ENCODE data around the gene PAK4. TPM values are rescaled to one million over a fixed set of nuclear protein-coding genes. Genes with fewer than 3 reads are reported as not detected.

PAK4 gene
- total RNA-seq, 1 experiment from 2014 or later: 1.7 TPM

GRCh38 chr19:39171479-39172465 is 46.2 kb downstream of the PAK4 start:
- no peak overlapping the region for H3K4me3 ChIP-seq (ENCODE audit: low read length)
- H3K79me2 ChIP-seq (ENCODE audit: low read length): no peaks in the 10 kb centered on the region
- H3K9ac ChIP-seq (ENCODE audit: low read length): no peak overlapping the region
- H4K20me1 ChIP-seq (ENCODE audit: insufficient read depth, low read depth, low read length): no peaks in the 10 kb centered on the region
- no peak for DNase-seq
- H3K4me2 ChIP-seq (ENCODE audit: low read depth, low read length, poor library complexity, severe bottlenecking): no peak overlapping the region
- no peaks in the 10 kb centered on the region for H3K4me1 ChIP-seq (ENCODE audit: low read length)
- H2AFZ ChIP-seq (ENCODE audit: low read length): no peak overlapping the region
- no peaks in the 10 kb centered on the region for H3K27me3 ChIP-seq (ENCODE audit: low read length)
- H3K9me3 ChIP-seq (ENCODE audit: low read length): no peaks in the 10 kb centered on the region
- no peaks in the 10 kb centered on the region for H3K36me3 ChIP-seq (ENCODE audit: insufficient read depth, low read length)
- H3K27ac ChIP-seq (ENCODE audit: low read length): no peak overlapping the region
- H3K9me2 ChIP-seq (replicated peaks; ENCODE audit: insufficient read depth, low read length): no peaks in the 10 kb centered on the region

DNA sequence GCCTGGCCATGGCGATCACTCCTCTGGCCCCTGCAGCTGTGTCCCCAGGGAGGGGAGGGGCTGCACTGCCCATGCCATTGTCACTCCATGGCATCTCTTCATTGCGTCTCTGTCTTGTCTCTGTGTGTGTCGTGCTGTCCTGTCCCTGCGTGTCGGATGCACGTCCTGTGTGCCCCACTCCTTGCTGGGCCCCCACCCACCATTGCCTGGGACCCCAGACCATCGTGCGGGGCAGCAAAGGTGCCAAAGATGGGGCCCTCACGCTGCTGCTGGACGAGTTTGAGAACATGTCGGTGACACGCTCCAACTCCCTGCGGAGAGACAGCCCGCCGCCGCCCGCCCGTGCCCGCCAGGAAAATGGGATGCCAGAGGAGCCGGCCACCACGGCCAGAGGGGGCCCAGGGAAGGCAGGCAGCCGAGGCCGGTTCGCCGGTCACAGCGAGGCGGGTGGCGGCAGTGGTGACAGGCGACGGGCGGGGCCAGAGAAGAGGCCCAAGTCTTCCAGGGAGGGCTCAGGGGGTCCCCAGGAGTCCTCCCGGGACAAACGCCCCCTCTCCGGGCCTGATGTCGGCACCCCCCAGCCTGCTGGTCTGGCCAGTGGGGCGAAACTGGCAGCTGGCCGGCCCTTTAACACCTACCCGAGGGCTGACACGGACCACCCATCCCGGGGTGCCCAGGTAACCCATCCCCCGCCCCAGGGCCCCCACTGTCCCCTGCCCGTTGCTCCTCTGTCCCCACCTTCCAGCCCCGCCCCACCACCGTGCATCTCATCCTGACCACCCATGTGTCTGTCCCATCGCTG is 47.3 kb downstream of the PAK4 start:
- Histone ChIP-seq H3K27ac (ENCODE audit: low read length) (no peak overlapping the region), H3K79me2 (ENCODE audit: low read length) (no peaks in the 10 kb centered on the region), H4K20me1 (ENCODE audit: insufficient read depth, low read depth, low read length) (no peaks in the 10 kb centered on the region), H2AFZ (ENCODE audit: low read length) (no peak overlapping the region), H3K4me1 (ENCODE audit: low read length) (no peaks in the 10 kb centered on the region), H3K4me3 (ENCODE audit: low read length) (no peak overlapping the region), H3K4me2 (ENCODE audit: low read depth, low read length, poor library complexity, severe bottlenecking) (no peak overlapping the region), H3K36me3 (ENCODE audit: insufficient read depth, low read length) (no peaks in the 10 kb centered on the region), H3K9me2 (replicated peaks; ENCODE audit: insufficient read depth, low read length) (no peaks in the 10 kb centered on the region), H3K27me3 (ENCODE audit: low read length) (no peaks in the 10 kb centered on the region), H3K9ac (ENCODE audit: low read length) (no peak overlapping the region), H3K9me3 (ENCODE audit: low read length) (no peaks in the 10 kb centered on the region)
- DNase-seq: no peak

GRCh38 chr19:39173502-39173991 is 48.0 kb downstream of the PAK4 start:
- Histone ChIP-seq H3K4me1 (ENCODE audit: low read length) (no peaks in the 10 kb centered on the region), H3K27ac (ENCODE audit: low read length) (no peak overlapping the region), H3K36me3 (ENCODE audit: insufficient read depth, low read length) (no peaks in the 10 kb centered on the region), H3K9me2 (replicated peaks; ENCODE audit: insufficient read depth, low read length) (no peaks in the 10 kb centered on the region), H3K27me3 (ENCODE audit: low read length) (no peaks in the 10 kb centered on the region), H4K20me1 (ENCODE audit: insufficient read depth, low read depth, low read length) (no peaks in the 10 kb centered on the region), H3K4me2 (ENCODE audit: low read depth, low read length, poor library complexity, severe bottlenecking) (no peak overlapping the region), H2AFZ (ENCODE audit: low read length) (no peak overlapping the region), H3K9me3 (ENCODE audit: low read length) (no peaks in the 10 kb centered on the region), H3K79me2 (ENCODE audit: low read length) (no peaks in the 10 kb centered on the region), H3K4me3 (ENCODE audit: low read length) (no peak overlapping the region), H3K9ac (ENCODE audit: low read length) (no peak overlapping the region)
- no peak for DNase-seq

- no peak overlapping the region for H2AFZ ChIP-seq (ENCODE audit: low read length)
- DNase-seq: no peak
- no peaks in the 10 kb centered on the region for H4K20me1 ChIP-seq (ENCODE audit: insufficient read depth, low read depth, low read length)
- no peaks in the 10 kb centered on the region for H3K9me2 ChIP-seq (replicated peaks; ENCODE audit: insufficient read depth, low read length)
- no peak overlapping the region for H3K4me3 ChIP-seq (ENCODE audit: low read length)
- no peak overlapping the region for H3K27ac ChIP-seq (ENCODE audit: low read length)
- no peaks in the 10 kb centered on the region for H3K36me3 ChIP-seq (ENCODE audit: insufficient read depth, low read length)
- H3K27me3 ChIP-seq (ENCODE audit: low read length): no peaks in the 10 kb centered on the region
- no peak overlapping the region for H3K9ac ChIP-seq (ENCODE audit: low read length)
- no peaks in the 10 kb centered on the region for H3K79me2 ChIP-seq (ENCODE audit: low read length)
- H3K4me1 ChIP-seq (ENCODE audit: low read length): no peaks in the 10 kb centered on the region
- H3K4me2 ChIP-seq (ENCODE audit: low read depth, low read length, poor library complexity, severe bottlenecking): no peak overlapping the region
- H3K9me3 ChIP-seq (ENCODE audit: low read length): no peaks in the 10 kb centered on the region
Observed at GRCh38 chr19:39174142-39174541, 48.6 kb downstream of the PAK4 start.

DNA sequence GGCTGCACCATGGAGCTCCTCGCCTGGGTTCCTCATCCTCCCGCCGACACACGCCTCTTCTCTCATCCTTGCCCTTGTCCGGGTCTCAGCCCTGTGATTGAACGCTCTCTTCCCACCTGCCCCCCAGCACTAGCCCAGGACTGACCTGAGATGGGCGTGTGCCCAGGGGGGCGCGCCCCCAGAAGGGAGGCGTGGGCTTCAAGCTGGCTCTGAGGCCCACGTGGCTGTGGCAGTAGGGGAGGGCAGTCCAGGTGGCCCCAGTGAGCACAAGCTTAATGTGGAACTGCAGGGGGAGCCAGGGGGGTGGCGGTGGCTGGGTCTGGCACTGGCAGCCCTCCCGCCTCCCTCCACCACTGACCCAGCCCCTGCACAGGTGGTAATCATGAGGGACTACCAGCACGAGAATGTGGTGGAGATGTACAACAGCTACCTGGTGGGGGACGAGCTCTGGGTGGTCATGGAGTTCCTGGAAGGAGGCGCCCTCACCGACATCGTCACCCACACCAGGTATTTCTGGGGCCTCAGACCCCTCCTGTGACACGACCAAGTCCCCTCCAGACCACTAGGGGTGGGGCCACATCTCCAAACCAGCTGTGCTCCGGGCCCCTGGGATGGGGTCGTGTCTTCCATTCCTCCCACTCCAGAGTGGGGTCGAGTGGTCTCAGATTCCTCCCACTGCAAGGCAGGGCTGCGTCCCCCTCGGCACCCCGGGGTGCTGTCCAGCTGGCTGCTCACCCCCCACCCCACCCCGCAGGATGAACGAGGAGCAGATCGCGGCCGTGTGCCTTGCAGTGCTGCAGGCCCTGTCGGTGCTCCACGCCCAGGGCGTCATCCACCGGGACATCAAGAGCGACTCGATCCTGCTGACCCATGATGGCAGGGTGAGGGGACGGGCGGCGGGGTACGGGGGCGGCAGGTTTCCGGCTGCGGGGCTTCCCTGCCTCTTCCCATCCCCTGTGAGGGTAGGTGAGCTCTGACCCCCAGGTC is 49.3 kb downstream of the PAK4 start:
- H2AFZ ChIP-seq (ENCODE audit: low read length): no peak overlapping the region
- no peak overlapping the region for H3K9ac ChIP-seq (ENCODE audit: low read length)
- H3K27me3 ChIP-seq (ENCODE audit: low read length): no peaks in the 10 kb centered on the region
- no peak overlapping the region for H3K27ac ChIP-seq (ENCODE audit: low read length)
- H3K9me3 ChIP-seq (ENCODE audit: low read length): no peaks in the 10 kb centered on the region
- H3K36me3 ChIP-seq (ENCODE audit: insufficient read depth, low read length): no peaks in the 10 kb centered on the region
- no peaks in the 10 kb centered on the region for H4K20me1 ChIP-seq (ENCODE audit: insufficient read depth, low read depth, low read length)
- H3K4me3 ChIP-seq (ENCODE audit: low read length): no peak overlapping the region
- no peaks in the 10 kb centered on the region for H3K4me1 ChIP-seq (ENCODE audit: low read length)
- no peaks in the 10 kb centered on the region for H3K79me2 ChIP-seq (ENCODE audit: low read length)
- no peak overlapping the region for H3K4me2 ChIP-seq (ENCODE audit: low read depth, low read length, poor library complexity, severe bottlenecking)
- H3K9me2 ChIP-seq (replicated peaks; ENCODE audit: insufficient read depth, low read length): no peaks in the 10 kb centered on the region
- no peak for DNase-seq

DNA sequence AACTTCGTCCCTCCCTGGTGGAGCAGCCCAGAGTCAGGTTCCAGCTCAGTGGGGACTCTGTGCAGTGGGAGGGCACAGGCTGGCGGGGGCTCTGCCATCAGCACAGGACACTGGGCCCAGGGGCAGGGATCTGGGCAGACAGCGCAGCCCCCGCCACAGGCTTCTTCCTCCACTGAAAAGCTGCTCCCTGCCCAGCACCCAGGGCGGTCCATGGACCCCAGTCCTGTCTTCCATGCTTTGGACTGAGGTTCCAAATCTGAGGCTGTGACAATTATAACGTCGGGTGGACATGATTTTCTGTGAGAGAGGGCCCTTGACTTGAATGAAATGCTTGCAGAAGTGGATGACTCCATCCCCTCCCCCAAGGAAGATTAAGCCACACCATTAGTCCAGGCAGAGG is 50.0 kb downstream of the PAK4 start:
- no peak overlapping the region for H3K4me3 ChIP-seq (ENCODE audit: low read length)
- H3K4me2 ChIP-seq (ENCODE audit: low read depth, low read length, poor library complexity, severe bottlenecking): no peak overlapping the region
- no peak overlapping the region for H3K9ac ChIP-seq (ENCODE audit: low read length)
- no peaks in the 10 kb centered on the region for H3K4me1 ChIP-seq (ENCODE audit: low read length)
- H3K9me3 ChIP-seq (ENCODE audit: low read length): no peaks in the 10 kb centered on the region
- no peak overlapping the region for H2AFZ ChIP-seq (ENCODE audit: low read length)
- no peaks in the 10 kb centered on the region for H4K20me1 ChIP-seq (ENCODE audit: insufficient read depth, low read depth, low read length)
- H3K36me3 ChIP-seq (ENCODE audit: insufficient read depth, low read length): no peaks in the 10 kb centered on the region
- H3K9me2 ChIP-seq (replicated peaks; ENCODE audit: insufficient read depth, low read length): no peaks in the 10 kb centered on the region
- H3K79me2 ChIP-seq (ENCODE audit: low read length): no peaks in the 10 kb centered on the region
- DNase-seq: no peak
- no peaks in the 10 kb centered on the region for H3K27me3 ChIP-seq (ENCODE audit: low read length)
- H3K27ac ChIP-seq (ENCODE audit: low read length): no peak overlapping the region

- H3K4me2 ChIP-seq (ENCODE audit: low read depth, low read length, poor library complexity, severe bottlenecking): no peak overlapping the region
- no peaks in the 10 kb centered on the region for H3K79me2 ChIP-seq (ENCODE audit: low read length)
- H2AFZ ChIP-seq (ENCODE audit: low read length): no peak overlapping the region
- no peaks in the 10 kb centered on the region for H3K27me3 ChIP-seq (ENCODE audit: low read length)
- H4K20me1 ChIP-seq (ENCODE audit: insufficient read depth, low read depth, low read length): no peaks in the 10 kb centered on the region
- H3K36me3 ChIP-seq (ENCODE audit: insufficient read depth, low read length): no peaks in the 10 kb centered on the region
- H3K9me2 ChIP-seq (replicated peaks; ENCODE audit: insufficient read depth, low read length): no peaks in the 10 kb centered on the region
- H3K4me1 ChIP-seq (ENCODE audit: low read length): no peaks in the 10 kb centered on the region
- DNase-seq: no peak
- no peaks in the 10 kb centered on the region for H3K9me3 ChIP-seq (ENCODE audit: low read length)
- H3K9ac ChIP-seq (ENCODE audit: low read length): no peak overlapping the region
- no peak overlapping the region for H3K27ac ChIP-seq (ENCODE audit: low read length)
- H3K4me3 ChIP-seq (ENCODE audit: low read length): no peak overlapping the region
Observed at GRCh38 chr19:39177110-39177699, 51.6 kb downstream of the PAK4 start.
